ENCODE data around the gene CAPS2. TPM values are rescaled to one million over a fixed set of nuclear protein-coding genes. Genes with fewer than 3 reads are reported as not detected.

Gene CAPS2
- total and polyA plus RNA-seq, 2 donors (not counting 3 experiments of a cell fraction or from before 2014, with no cell fraction given): 0.61 to 1.7 TPM

- CTCF ChIA-PET: interaction anchor here (1.0 to 1.4 kb wide), 2 partner anchors 16 to 40 kb away, joined by 3 read pairs; partner anchors contain the start of genes GLIPR1L1 and GLIPR1L2
- H3K27me3 ChIP-seq (ENCODE audit: control insufficient read depth in 2 of 2, insufficient read depth in 2 of 2, low read length in 2 of 2): no peaks in the 10 kb centered on the region
Measured at GRCh38 chr12:75374971-75375370, 44.8 kb upstream of the CAPS2 start.

DNA sequence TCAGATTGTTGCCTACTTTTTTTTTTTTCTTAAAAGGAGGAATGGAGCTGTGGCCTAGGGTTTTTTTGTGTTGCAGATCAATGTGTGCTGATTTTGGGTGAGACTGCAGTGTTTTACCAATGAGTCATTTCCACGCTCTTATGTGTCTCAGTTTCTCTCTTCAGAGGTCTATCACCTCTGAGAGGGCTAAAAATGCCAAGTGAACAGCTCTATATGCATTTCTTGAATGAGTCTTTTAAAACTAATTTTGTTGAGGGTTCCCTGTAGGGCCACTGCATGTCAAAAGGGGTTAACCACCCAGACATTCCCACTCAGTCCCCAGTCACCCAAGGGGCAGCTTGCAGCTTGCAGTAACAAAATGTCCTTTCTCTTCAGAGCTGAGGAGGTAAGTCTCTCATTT, 36.5 kb upstream of the CAPS2 start:
- Histone ChIP-seq H3K27ac (ENCODE audit: insufficient read depth, low read depth, low read length) (no peak overlapping the region), H3K9me3 (replicated peaks; ENCODE audit: control insufficient read depth, insufficient read depth, low read length) (no peaks in the 10 kb centered on the region), H3K79me2 (ENCODE audit: control insufficient read depth, insufficient read depth, low read length) (no peaks in the 10 kb centered on the region), H2AFZ (ENCODE audit: low read depth, low read length) (no peak overlapping the region), H3K4me3 (replicated peaks in 1 of 3; ENCODE audit: insufficient read depth in 1 of 3, low read depth in 1 of 3, low read length in 3 of 3) (no peak overlapping the region), H4K20me1 (replicated peaks; ENCODE audit: control insufficient read depth, extremely low read depth, insufficient read depth, low read length) (no peaks in the 10 kb centered on the region), H3K9ac (replicated peaks; ENCODE audit: extremely low read depth, insufficient read depth, low read length) (no peak overlapping the region), H3K9me1 (replicated peaks; ENCODE audit: control insufficient read depth, extremely low read depth, insufficient read depth, low read length) (no peaks in the 10 kb centered on the region), H3K36me3 (ENCODE audit: control insufficient read depth in 2 of 2, extremely low read depth in 1 of 2, insufficient read depth in 2 of 2, low read length in 2 of 2) (no peaks in the 10 kb centered on the region), H3K27me3 (ENCODE audit: control insufficient read depth in 2 of 2, insufficient read depth in 2 of 2, low read length in 2 of 2) (no peaks in the 10 kb centered on the region), H3K4me1 (ENCODE audit: control insufficient read depth, extremely low read depth, insufficient read depth, low read length) (peaks cover 3% of the 10 kb centered on the region), H3K4me2 (ENCODE audit: insufficient read depth, low read length) (no peak overlapping the region)
- ChIA-PET POLR2A (no interaction called here), CTCF (interaction anchor here (0.9 to 1.5 kb wide), 2 partner anchors 14 to 24 kb away, joined by 3 to 4 read pairs; no protein-coding TSS in a partner anchor)
- intact Hi-C loops (cut with micrococcal nuclease) (no loop called here), dilution Hi-C loops (cut with MboI; ENCODE audit: extremely low pct_ligation_motif_present, low sequenced_read_pairs) (no loop called here)
- DNase-seq (ENCODE audit: low read depth, low spot score): peak; percentile 2
- TF ChIP-seq JUN (IDR thresholded peaks at IDR 0.05; ENCODE audit: borderline replicate concordance, insufficient read depth, insufficient read length, low read depth) (no peak), FOS (IDR thresholded peaks at IDR 0.05; ENCODE audit: borderline replicate concordance, insufficient read depth, low read length) (no peak), CTCF (IDR thresholded peaks at IDR 0.05; ENCODE audit: extremely low read depth in 1 of 2, insufficient read depth in 1 of 2, low read depth in 1 of 2, low read length in 2 of 2) (no peak), EZH2 (IDR thresholded peaks at IDR 0.05; ENCODE audit: borderline replicate concordance, low read depth, low read length, severe bottlenecking) (no peak), GATA2 (IDR thresholded peaks at IDR 0.05; ENCODE audit: insufficient read depth, insufficient read length, low read depth, low read length) (no peak), POLR2AphosphoS5 (IDR thresholded peaks at IDR 0.05; ENCODE audit: insufficient read depth, low read depth, low read length) (no peak), MYC (IDR thresholded peaks at IDR 0.05; ENCODE audit: low read depth, low read length) (no peak), POLR2A (IDR thresholded peaks at IDR 0.05; ENCODE audit: low read depth, low read length) (no peak)
- TF ChIP-seq, protein P1, sequence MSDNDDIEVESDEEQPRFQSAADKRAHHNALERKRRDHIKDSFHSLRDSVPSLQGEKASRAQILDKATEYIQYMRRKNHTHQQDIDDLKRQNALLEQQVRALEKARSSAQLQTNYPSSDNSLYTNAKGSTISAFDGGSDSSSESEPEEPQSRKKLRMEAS (IDR thresholded peaks at IDR 0.05; ENCODE audit: insufficient read depth, insufficient read length): no peak
- BruUV-seq (replicated peaks): no TSS peak
- FAIRE-seq: no peak

More at GRCh38 chr12:75374971-75375370, 44.8 kb upstream of the CAPS2 start:
- H3K9me1 ChIP-seq (replicated peaks; ENCODE audit: control insufficient read depth, extremely low read depth, insufficient read depth, low read length): no peaks in the 10 kb centered on the region
- no peaks in the 10 kb centered on the region for H3K9me3 ChIP-seq (replicated peaks; ENCODE audit: control insufficient read depth, insufficient read depth, low read length)
- no peak overlapping the region for H3K4me3 ChIP-seq (replicated peaks in 1 of 3; ENCODE audit: insufficient read depth in 1 of 3, low read depth in 1 of 3, low read length in 3 of 3)
- no peaks in the 10 kb centered on the region for H3K36me3 ChIP-seq (ENCODE audit: control insufficient read depth in 2 of 2, extremely low read depth in 1 of 2, insufficient read depth in 2 of 2, low read length in 2 of 2)
- dilution Hi-C loops (cut with MboI; ENCODE audit: extremely low pct_ligation_motif_present, low sequenced_read_pairs) (no loop called here), intact Hi-C loops (cut with micrococcal nuclease) (no loop called here)
- no peak overlapping the region for H3K27ac ChIP-seq (ENCODE audit: insufficient read depth, low read depth, low read length)
- no peak overlapping the region for H2AFZ ChIP-seq (ENCODE audit: low read depth, low read length)
- H3K9ac ChIP-seq (replicated peaks; ENCODE audit: extremely low read depth, insufficient read depth, low read length): no peak overlapping the region
- FAIRE-seq (no peak), DNase-seq (ENCODE audit: low read depth, low spot score) (no peak)
- no peaks in the 10 kb centered on the region for H3K79me2 ChIP-seq (ENCODE audit: control insufficient read depth, insufficient read depth, low read length)
- no peaks in the 10 kb centered on the region for H3K4me1 ChIP-seq (ENCODE audit: control insufficient read depth, extremely low read depth, insufficient read depth, low read length)
- POLR2A ChIA-PET: no interaction called here
- no peak for TF ChIP-seq EZH2 (IDR thresholded peaks at IDR 0.05; ENCODE audit: borderline replicate concordance, low read depth, low read length, severe bottlenecking)
- TF ChIP-seq FOS (IDR thresholded peaks at IDR 0.05; ENCODE audit: borderline replicate concordance, insufficient read depth, low read length): no peak
- H4K20me1 ChIP-seq (replicated peaks; ENCODE audit: control insufficient read depth, extremely low read depth, insufficient read depth, low read length): no peaks in the 10 kb centered on the region
- BruUV-seq (replicated peaks): no TSS peak
- no peak overlapping the region for H3K4me2 ChIP-seq (ENCODE audit: insufficient read depth, low read length)
